WTC11 (cell line): ENCODE results near the gene RELL1. TPM values are rescaled to one million over a fixed set of nuclear protein-coding genes. Genes with fewer than 3 reads are reported as not detected.

Experiments
- ATAC-seq: fragments of 200-7000 bp; cut with Tn5 transposase; 2 replicates; pipeline ENCODE4 v1.10.0; 2021; ENCODE audit warnings: mild to moderate bottlenecking, moderate library complexity
- CTCF ChIA-PET: fragments of 300-600 bp; sonication (Branson Sonifier 250); formaldehyde crosslinking; loops from one replicate; lab custom pipeline; 2021; ENCODE audit warnings: antibody characterized with exemption; lab: Charles Lee
- POLR2A ChIA-PET: fragments of 350-600 bp; sonication (Branson Sonifier 250); formaldehyde crosslinking; loops from one replicate; lab custom pipeline; 2021; ENCODE audit warnings: antibody characterized with exemption; lab: Charles Lee
- DNase-seq: peaks from one replicate; pipeline ENCODE4 v3.0.0; 2021; ENCODE audit warnings: low spot score
- H3K27ac Mint-ChIP-seq: 2 replicates; pipeline ENCODE4 v1.8.0; 2021; ENCODE audit warnings: mixed read lengths
- H3K27me3 Mint-ChIP-seq: 2 replicates; pipeline ENCODE4 v1.8.0; 2021; ENCODE audit warnings: low read depth, mild to moderate bottlenecking, moderate library complexity, mixed read lengths
- H3K36me3 Mint-ChIP-seq: 2 replicates; pipeline ENCODE4 v1.8.0; 2021; ENCODE audit warnings: mixed read lengths
- H3K4me1 Mint-ChIP-seq: 2 replicates; pipeline ENCODE4 v1.8.0; 2022; ENCODE audit warnings: mixed read lengths
- H3K4me3 Mint-ChIP-seq: 2 replicates; pipeline ENCODE4 v1.8.0; 2021; ENCODE audit warnings: mild to moderate bottlenecking, moderate library complexity, mixed read lengths
- H3K9me3 Mint-ChIP-seq: 2 replicates; pipeline ENCODE4 v1.8.0; 2021; ENCODE audit warnings: mixed read lengths
- FOXJ3 ChIP-seq: sonication (generic); formaldehyde crosslinking; IDR thresholded peaks from 2 replicates; pipeline ENCODE4 v1.9.0; 2021; ENCODE audit warnings: missing genetic modification reagents, mild to moderate bottlenecking, borderline replicate concordance
- GRHL2 ChIP-seq: fragments of 250-450 bp; sonication (Bioruptor Pico); IDR thresholded peaks from 2 replicates; pipeline ENCODE4 v1.8.0; 2022; ENCODE audit warnings: mild to moderate bottlenecking, moderate library complexity; ENCODE audit not compliant: insufficient replicate concordance, severe bottlenecking
- GTF2I ChIP-seq: fragments of 250-450 bp; sonication (Bioruptor Pico); conservative IDR thresholded peaks from 2 replicates; pipeline ENCODE4 v1.4.0; 2021; ENCODE audit warnings: mild to moderate bottlenecking
- JUN ChIP-seq: sonication (generic); formaldehyde crosslinking; IDR thresholded peaks from 2 replicates; pipeline ENCODE4 v1.8.0; 2023; ENCODE audit warnings: mild to moderate bottlenecking, missing genetic modification reagents
- MXD4 ChIP-seq: fragments of 250-450 bp; sonication (Bioruptor Pico); IDR thresholded peaks from 2 replicates; pipeline ENCODE4 v1.8.0; 2021; ENCODE audit warnings: mild to moderate bottlenecking, moderate library complexity, borderline replicate concordance
- NFE2L1 ChIP-seq: sonication (generic); formaldehyde crosslinking; IDR thresholded peaks from 2 replicates; pipeline ENCODE4 v1.8.1; 2023; ENCODE audit warnings: missing genetic modification reagents
- NR1H2 ChIP-seq: sonication (generic); formaldehyde crosslinking; IDR thresholded peaks from 2 replicates; pipeline ENCODE4 v1.9.0; 2021; ENCODE audit warnings: mild to moderate bottlenecking, moderate library complexity, missing genetic modification reagents
- RELA ChIP-seq: sonication (generic); formaldehyde crosslinking; IDR thresholded peaks from 2 replicates; pipeline ENCODE4 v1.8.1; 2022; ENCODE audit warnings: missing genetic modification reagents, mild to moderate bottlenecking, borderline replicate concordance
- ZNF219 ChIP-seq: sonication (generic); formaldehyde crosslinking; IDR thresholded peaks from 2 replicates; pipeline ENCODE4 v1.8.0; 2023; ENCODE audit warnings: missing genetic modification reagents, mild to moderate bottlenecking, borderline replicate concordance
- ZNF416 ChIP-seq: fragments of 250-450 bp; sonication (Bioruptor Pico); IDR thresholded peaks from 2 replicates; pipeline ENCODE4 v1.9.0; 2021; ENCODE audit warnings: mild to moderate bottlenecking, inconsistent platforms
- total RNA-seq: library from RNA; stranded (reverse); gene quantifications from 3 replicates; pipeline ENCODE4 v1.2.3, GENCODE V29; 2021
- TF ChIP-seq, protein P1 (sequence below): sonication (generic); formaldehyde crosslinking; IDR thresholded peaks from 2 replicates; pipeline ENCODE4 v1.8.1; 2023; ENCODE audit warnings: mild to moderate bottlenecking, missing genetic modification reagents, moderate library complexity
- TF ChIP-seq, protein P2 (sequence below): sonication (generic); formaldehyde crosslinking; conservative IDR thresholded peaks from 2 replicates; pipeline ENCODE4 v1.8.1; 2023; ENCODE audit warnings: mild to moderate bottlenecking, low read depth, missing genetic modification reagents, moderate library complexity
- TF ChIP-seq, protein P3 (sequence below): sonication (generic); formaldehyde crosslinking; IDR thresholded peaks from 2 replicates; pipeline ENCODE4 v1.8.1; 2023; ENCODE audit warnings: mild to moderate bottlenecking, missing genetic modification reagents, moderate library complexity
- TF ChIP-seq, protein P4 (sequence below): fragments of 250-450 bp; sonication (Bioruptor Pico); IDR thresholded peaks from 2 replicates; pipeline ENCODE4 v1.9.0; 2021; ENCODE audit warnings: mild to moderate bottlenecking, borderline replicate concordance
- TF ChIP-seq, protein P5 (sequence below): sonication (generic); formaldehyde crosslinking; IDR thresholded peaks from 2 replicates; pipeline ENCODE4 v1.8.1; 2022; ENCODE audit warnings: mild to moderate bottlenecking, moderate library complexity, missing genetic modification reagents
- TF ChIP-seq, protein P6 (sequence below): sonication (generic); formaldehyde crosslinking; IDR thresholded peaks from 2 replicates; pipeline ENCODE4 v1.8.0; 2022; ENCODE audit warnings: mild to moderate bottlenecking, missing genetic modification reagents
- TF ChIP-seq, protein P7 (sequence below): sonication (generic); formaldehyde crosslinking; IDR thresholded peaks from 2 replicates; pipeline ENCODE4 v1.8.0; 2023; ENCODE audit warnings: missing genetic modification reagents, mild to moderate bottlenecking, borderline replicate concordance

The RELL1 gene
- total RNA-seq, 1 experiment from 2014 or later = 14.4 TPM

DNA sequence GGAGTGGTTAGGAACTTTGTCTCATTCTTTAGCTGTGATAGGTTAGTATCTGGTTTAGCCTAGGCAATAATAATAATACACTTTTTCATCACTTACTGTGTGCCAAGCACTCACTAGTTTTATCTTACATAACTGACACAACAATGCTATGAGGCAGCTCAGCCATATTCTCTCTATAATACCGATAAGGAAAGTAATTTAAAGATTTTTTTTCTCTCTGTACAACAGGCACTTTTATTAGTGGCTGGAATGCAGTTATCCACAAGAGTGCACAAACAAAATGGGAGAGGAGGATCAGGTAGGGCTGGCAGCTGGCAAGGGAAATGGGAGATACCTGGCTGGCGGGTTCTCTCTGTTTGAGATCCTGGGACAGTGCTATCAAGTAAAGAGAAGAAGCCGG is 7.6 kb downstream of the RELL1 start:
- H3K4me3 Mint-ChIP-seq = no peak overlapping the region
- TF ChIP-seq GTF2I (no peak), ZNF416 (CRISPR knock-in tag) (no peak), JUN (CRISPR knock-in tag) (no peak), GRHL2 (no peak), ZNF219 (CRISPR knock-in tag) (no peak), NR1H2 (CRISPR knock-in tag) (no peak), MXD4 (CRISPR knock-in tag) (no peak), FOXJ3 (CRISPR knock-in tag) (no peak), RELA (CRISPR knock-in tag) (no peak), NFE2L1 (CRISPR knock-in tag) (no peak)
- TF ChIP-seq, protein P1, sequence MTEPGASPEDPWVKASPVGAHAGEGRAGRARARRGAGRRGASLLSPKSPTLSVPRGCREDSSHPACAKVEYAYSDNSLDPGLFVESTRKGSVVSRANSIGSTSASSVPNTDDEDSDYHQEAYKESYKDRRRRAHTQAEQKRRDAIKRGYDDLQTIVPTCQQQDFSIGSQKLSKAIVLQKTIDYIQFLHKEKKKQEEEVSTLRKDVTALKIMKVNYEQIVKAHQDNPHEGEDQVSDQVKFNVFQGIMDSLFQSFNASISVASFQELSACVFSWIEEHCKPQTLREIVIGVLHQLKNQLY = no peak
- TF ChIP-seq, protein P2, sequence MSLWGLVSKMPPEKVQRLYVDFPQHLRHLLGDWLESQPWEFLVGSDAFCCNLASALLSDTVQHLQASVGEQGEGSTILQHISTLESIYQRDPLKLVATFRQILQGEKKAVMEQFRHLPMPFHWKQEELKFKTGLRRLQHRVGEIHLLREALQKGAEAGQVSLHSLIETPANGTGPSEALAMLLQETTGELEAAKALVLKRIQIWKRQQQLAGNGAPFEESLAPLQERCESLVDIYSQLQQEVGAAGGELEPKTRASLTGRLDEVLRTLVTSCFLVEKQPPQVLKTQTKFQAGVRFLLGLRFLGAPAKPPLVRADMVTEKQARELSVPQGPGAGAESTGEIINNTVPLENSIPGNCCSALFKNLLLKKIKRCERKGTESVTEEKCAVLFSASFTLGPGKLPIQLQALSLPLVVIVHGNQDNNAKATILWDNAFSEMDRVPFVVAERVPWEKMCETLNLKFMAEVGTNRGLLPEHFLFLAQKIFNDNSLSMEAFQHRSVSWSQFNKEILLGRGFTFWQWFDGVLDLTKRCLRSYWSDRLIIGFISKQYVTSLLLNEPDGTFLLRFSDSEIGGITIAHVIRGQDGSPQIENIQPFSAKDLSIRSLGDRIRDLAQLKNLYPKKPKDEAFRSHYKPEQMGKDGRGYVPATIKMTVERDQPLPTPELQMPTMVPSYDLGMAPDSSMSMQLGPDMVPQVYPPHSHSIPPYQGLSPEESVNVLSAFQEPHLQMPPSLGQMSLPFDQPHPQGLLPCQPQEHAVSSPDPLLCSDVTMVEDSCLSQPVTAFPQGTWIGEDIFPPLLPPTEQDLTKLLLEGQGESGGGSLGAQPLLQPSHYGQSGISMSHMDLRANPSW (CRISPR knock-in tag) = no peak
- TF ChIP-seq, protein P3, sequence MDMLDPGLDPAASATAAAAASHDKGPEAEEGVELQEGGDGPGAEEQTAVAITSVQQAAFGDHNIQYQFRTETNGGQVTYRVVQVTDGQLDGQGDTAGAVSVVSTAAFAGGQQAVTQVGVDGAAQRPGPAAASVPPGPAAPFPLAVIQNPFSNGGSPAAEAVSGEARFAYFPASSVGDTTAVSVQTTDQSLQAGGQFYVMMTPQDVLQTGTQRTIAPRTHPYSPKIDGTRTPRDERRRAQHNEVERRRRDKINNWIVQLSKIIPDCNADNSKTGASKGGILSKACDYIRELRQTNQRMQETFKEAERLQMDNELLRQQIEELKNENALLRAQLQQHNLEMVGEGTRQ (CRISPR knock-in tag) = no peak
- TF ChIP-seq, protein P4, sequence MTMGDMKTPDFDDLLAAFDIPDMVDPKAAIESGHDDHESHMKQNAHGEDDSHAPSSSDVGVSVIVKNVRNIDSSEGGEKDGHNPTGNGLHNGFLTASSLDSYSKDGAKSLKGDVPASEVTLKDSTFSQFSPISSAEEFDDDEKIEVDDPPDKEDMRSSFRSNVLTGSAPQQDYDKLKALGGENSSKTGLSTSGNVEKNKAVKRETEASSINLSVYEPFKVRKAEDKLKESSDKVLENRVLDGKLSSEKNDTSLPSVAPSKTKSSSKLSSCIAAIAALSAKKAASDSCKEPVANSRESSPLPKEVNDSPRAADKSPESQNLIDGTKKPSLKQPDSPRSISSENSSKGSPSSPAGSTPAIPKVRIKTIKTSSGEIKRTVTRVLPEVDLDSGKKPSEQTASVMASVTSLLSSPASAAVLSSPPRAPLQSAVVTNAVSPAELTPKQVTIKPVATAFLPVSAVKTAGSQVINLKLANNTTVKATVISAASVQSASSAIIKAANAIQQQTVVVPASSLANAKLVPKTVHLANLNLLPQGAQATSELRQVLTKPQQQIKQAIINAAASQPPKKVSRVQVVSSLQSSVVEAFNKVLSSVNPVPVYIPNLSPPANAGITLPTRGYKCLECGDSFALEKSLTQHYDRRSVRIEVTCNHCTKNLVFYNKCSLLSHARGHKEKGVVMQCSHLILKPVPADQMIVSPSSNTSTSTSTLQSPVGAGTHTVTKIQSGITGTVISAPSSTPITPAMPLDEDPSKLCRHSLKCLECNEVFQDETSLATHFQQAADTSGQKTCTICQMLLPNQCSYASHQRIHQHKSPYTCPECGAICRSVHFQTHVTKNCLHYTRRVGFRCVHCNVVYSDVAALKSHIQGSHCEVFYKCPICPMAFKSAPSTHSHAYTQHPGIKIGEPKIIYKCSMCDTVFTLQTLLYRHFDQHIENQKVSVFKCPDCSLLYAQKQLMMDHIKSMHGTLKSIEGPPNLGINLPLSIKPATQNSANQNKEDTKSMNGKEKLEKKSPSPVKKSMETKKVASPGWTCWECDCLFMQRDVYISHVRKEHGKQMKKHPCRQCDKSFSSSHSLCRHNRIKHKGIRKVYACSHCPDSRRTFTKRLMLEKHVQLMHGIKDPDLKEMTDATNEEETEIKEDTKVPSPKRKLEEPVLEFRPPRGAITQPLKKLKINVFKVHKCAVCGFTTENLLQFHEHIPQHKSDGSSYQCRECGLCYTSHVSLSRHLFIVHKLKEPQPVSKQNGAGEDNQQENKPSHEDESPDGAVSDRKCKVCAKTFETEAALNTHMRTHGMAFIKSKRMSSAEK (CRISPR knock-in tag) = no peak
- TF ChIP-seq, protein P5, sequence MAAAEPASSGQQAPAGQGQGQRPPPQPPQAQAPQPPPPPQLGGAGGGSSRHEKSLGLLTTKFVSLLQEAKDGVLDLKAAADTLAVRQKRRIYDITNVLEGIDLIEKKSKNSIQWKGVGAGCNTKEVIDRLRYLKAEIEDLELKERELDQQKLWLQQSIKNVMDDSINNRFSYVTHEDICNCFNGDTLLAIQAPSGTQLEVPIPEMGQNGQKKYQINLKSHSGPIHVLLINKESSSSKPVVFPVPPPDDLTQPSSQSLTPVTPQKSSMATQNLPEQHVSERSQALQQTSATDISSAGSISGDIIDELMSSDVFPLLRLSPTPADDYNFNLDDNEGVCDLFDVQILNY = no peak
- TF ChIP-seq, protein P6, sequence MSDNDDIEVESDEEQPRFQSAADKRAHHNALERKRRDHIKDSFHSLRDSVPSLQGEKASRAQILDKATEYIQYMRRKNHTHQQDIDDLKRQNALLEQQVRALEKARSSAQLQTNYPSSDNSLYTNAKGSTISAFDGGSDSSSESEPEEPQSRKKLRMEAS (CRISPR knock-in tag) = no peak
- TF ChIP-seq, protein P7, sequence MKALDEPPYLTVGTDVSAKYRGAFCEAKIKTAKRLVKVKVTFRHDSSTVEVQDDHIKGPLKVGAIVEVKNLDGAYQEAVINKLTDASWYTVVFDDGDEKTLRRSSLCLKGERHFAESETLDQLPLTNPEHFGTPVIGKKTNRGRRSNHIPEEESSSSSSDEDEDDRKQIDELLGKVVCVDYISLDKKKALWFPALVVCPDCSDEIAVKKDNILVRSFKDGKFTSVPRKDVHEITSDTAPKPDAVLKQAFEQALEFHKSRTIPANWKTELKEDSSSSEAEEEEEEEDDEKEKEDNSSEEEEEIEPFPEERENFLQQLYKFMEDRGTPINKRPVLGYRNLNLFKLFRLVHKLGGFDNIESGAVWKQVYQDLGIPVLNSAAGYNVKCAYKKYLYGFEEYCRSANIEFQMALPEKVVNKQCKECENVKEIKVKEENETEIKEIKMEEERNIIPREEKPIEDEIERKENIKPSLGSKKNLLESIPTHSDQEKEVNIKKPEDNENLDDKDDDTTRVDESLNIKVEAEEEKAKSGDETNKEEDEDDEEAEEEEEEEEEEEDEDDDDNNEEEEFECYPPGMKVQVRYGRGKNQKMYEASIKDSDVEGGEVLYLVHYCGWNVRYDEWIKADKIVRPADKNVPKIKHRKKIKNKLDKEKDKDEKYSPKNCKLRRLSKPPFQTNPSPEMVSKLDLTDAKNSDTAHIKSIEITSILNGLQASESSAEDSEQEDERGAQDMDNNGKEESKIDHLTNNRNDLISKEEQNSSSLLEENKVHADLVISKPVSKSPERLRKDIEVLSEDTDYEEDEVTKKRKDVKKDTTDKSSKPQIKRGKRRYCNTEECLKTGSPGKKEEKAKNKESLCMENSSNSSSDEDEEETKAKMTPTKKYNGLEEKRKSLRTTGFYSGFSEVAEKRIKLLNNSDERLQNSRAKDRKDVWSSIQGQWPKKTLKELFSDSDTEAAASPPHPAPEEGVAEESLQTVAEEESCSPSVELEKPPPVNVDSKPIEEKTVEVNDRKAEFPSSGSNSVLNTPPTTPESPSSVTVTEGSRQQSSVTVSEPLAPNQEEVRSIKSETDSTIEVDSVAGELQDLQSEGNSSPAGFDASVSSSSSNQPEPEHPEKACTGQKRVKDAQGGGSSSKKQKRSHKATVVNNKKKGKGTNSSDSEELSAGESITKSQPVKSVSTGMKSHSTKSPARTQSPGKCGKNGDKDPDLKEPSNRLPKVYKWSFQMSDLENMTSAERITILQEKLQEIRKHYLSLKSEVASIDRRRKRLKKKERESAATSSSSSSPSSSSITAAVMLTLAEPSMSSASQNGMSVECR (CRISPR knock-in tag) = no peak
- TF ChIP-seq, all 79 proteins: peak for 0
- H3K9me3 Mint-ChIP-seq = no peaks in the 10 kb centered on the region
- DNase-seq (no peak), ATAC-seq (no peak)
- H3K4me1 Mint-ChIP-seq = peaks cover 19% of the 10 kb centered on the region
- 0 out of 2 replicates have a peak, but pooled peaks cover 4% of the 10 kb centered on the region for H3K36me3 Mint-ChIP-seq
- no peaks in the 10 kb centered on the region for H3K27me3 Mint-ChIP-seq
- CTCF ChIA-PET = no interaction called here
- POLR2A ChIA-PET = no interaction called here
- no peak overlapping the region for H3K27ac Mint-ChIP-seq
